LNCaP clone FGC (cell line): ENCODE data around the gene OR2A2.

Source experiments
- DNase-seq: peaks from one replicate; pipeline ENCODE4 v3.0.0-alpha.2; 2011; ENCODE audit warnings: low read depth
- H3K4me3 ChIP-seq: 2 replicates; pipeline ENCODE4 v1.5.1; 2011; ENCODE audit warnings: mild to moderate bottlenecking, low read depth, low read length, control low read depth
- TF ChIP-seq, protein P1 (sequence below): IDR thresholded peaks from 2 replicates; pipeline ENCODE4 v1.5.1; 2012; ENCODE audit warnings: mild to moderate bottlenecking; ENCODE audit not compliant: control insufficient read depth, insufficient read depth; ENCODE audit errors: extremely low read depth

OR2A2 gene

GRCh38 chr7:144158861-144159260 is 49.5 kb downstream of the OR2A2 start:
- TF ChIP-seq, protein P1, sequence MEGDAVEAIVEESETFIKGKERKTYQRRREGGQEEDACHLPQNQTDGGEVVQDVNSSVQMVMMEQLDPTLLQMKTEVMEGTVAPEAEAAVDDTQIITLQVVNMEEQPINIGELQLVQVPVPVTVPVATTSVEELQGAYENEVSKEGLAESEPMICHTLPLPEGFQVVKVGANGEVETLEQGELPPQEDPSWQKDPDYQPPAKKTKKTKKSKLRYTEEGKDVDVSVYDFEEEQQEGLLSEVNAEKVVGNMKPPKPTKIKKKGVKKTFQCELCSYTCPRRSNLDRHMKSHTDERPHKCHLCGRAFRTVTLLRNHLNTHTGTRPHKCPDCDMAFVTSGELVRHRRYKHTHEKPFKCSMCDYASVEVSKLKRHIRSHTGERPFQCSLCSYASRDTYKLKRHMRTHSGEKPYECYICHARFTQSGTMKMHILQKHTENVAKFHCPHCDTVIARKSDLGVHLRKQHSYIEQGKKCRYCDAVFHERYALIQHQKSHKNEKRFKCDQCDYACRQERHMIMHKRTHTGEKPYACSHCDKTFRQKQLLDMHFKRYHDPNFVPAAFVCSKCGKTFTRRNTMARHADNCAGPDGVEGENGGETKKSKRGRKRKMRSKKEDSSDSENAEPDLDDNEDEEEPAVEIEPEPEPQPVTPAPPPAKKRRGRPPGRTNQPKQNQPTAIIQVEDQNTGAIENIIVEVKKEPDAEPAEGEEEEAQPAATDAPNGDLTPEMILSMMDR, result no peak

More at GRCh38 chr7:144158861-144159260, 49.5 kb downstream of the OR2A2 start:
- H3K4me3 ChIP-seq, result no peak overlapping the region
- DNase-seq, result no peak
